ENCODE measurements around the gene DECR2.

DECR2 gene, protein sequence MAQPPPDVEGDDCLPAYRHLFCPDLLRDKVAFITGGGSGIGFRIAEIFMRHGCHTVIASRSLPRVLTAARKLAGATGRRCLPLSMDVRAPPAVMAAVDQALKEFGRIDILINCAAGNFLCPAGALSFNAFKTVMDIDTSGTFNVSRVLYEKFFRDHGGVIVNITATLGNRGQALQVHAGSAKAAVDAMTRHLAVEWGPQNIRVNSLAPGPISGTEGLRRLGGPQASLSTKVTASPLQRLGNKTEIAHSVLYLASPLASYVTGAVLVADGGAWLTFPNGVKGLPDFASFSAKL

DNA sequence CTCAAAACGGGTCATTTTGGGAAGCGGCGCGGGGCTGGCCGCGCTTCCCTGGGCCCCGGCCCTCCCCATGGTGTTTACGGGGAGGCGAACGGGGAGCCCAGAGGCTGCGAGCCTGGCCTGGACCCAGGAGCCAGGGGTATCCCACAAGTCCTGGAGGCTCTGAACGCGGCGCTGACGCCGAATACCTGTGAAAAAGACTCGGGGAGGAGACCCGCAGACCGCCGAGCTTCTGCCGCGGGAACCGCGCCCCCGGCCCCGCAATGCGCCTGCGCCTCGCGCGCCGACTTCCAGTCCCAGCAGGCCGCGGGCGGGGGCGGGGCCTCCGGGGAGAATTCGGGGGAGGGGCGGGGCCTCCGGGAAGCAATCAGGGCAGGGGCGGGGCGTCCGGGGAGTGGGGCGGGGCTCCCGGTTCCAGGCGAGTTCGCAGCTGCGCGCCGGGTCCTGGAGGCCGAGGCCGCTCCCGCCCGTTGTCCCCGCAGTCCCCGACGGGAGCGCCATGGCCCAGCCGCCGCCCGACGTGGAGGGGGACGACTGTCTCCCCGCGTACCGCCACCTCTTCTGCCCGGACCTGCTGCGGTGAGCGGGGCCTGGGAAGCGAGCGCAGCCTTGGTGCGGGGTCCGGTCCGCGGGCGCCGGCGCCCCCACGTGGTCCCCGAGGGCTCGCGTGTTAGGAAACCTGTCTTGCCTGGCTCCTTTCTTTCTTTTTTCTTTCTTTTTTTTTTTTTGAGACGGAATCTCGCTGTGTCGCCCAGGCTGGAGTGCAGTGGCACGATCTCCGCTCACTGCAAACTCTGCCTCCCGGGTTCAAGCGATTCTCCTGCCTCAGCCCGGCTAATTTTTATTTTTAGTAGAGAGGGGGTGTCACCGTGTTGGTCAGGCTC, at the start of gene DECR2:
DECR2 (plus strand) TSS at position 418 of the 881 bp plus-strand sequence; CDS start at position 497, 79 bp downstream.
- Histone ChIP-seq H3K9me3 (ENCODE audit: control insufficient read depth in 2 of 2, low read length in 2 of 2) (no peaks in the 10 kb centered on the region), H3K36me3 (ENCODE audit: control insufficient read depth in 2 of 2, insufficient read depth in 2 of 2, low read length in 2 of 2) (peaks cover 0 to 4% of the 10 kb centered on the region in 2 donors), H3K27me3 (ENCODE audit: control insufficient read depth in 2 of 2, insufficient read depth in 2 of 2, low read length in 2 of 2) (no peaks in the 10 kb centered on the region), H3K27ac (ENCODE audit: low read depth in 2 of 2, low read length in 2 of 2) (peak within 1 kb of the TSS; percentile 91 to 92), H3K4me3 (ENCODE audit: low read length in 2 of 2) (peak within 1 kb of the TSS; percentile 79 to 89), H3K4me1 (ENCODE audit: control insufficient read depth in 2 of 2, insufficient read depth in 2 of 2, low read length in 2 of 2) (peaks cover 4 to 12% of the 10 kb centered on the region in 2 donors), H3K9ac (ENCODE audit: low read depth in 1 of 2, low read length in 2 of 2) (peak within 1 kb of the TSS; percentile 80 to 87)

DNA sequence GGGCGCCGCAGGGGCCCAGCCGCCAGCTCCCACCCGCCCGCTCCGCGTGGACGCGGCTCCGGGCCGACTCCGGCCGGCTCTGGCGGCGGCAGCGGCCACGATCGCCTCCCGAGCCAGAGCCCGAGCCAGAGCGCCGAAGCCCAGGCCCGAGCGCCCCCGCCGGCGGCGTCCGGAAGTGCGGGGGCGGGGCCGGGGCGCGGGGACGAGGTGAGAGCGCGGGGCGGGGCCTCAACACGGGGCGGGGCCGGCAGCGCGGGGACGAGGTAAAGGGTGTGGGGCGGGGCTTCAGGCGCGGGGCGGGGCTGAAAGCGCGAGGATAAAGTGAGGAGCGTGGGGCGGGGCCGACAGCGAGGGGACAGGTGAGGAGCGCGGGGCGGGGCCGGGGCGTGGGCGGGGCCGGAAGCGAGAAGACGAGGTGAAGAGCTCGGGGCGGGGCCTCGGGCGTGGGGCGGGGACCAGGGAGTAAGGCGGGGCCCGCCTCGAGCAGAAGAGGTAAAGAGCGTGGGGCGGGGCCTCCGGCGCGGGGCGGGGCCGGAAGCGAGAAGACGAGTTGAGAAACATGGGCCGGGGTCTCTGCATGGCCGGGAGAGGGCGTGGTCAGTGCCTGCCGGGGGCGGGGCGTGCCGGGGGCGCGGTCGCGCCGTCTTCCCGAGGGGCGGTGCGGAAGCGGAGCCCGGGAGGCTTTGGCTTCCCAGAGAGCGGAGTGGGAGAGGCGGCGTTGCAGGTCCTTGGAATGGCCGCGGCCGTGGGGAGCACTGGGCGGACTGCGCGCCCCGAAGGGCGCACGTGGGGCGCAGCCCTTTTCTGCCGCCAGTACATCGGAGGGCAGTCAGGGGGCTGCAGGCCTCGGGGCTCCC, 48.9 kb upstream of the DECR2 start, which contains the start of gene AXIN1:
AXIN1 (minus strand) TSS at position 177 of the 857 bp plus-strand sequence. CDS start 5,698 bp downstream, outside the sequence.
- H3K27ac ChIP-seq (ENCODE audit: low read depth in 2 of 2, low read length in 2 of 2), result peak within 1 kb of the TSS; percentile 71 to 72
- peaks cover 15 to 17% of the 10 kb centered on the region in 2 donors for H3K4me1 ChIP-seq (ENCODE audit: control insufficient read depth in 2 of 2, insufficient read depth in 2 of 2, low read length in 2 of 2)
- H3K36me3 ChIP-seq (ENCODE audit: control insufficient read depth in 2 of 2, insufficient read depth in 2 of 2, low read length in 2 of 2), result peaks cover 0 to 9% of the 10 kb centered on the region in 2 donors
- peak within 1 kb of the TSS; percentile 60 to 81 for H3K9ac ChIP-seq (ENCODE audit: low read depth in 1 of 2, low read length in 2 of 2)
- peak within 1 kb of the TSS; percentile 70 for H3K4me3 ChIP-seq (ENCODE audit: low read length in 2 of 2)
- no peaks in the 10 kb centered on the region for H3K27me3 ChIP-seq (ENCODE audit: control insufficient read depth in 2 of 2, insufficient read depth in 2 of 2, low read length in 2 of 2)
- no peaks in the 10 kb centered on the region for H3K9me3 ChIP-seq (ENCODE audit: control insufficient read depth in 2 of 2, low read length in 2 of 2)

DNA sequence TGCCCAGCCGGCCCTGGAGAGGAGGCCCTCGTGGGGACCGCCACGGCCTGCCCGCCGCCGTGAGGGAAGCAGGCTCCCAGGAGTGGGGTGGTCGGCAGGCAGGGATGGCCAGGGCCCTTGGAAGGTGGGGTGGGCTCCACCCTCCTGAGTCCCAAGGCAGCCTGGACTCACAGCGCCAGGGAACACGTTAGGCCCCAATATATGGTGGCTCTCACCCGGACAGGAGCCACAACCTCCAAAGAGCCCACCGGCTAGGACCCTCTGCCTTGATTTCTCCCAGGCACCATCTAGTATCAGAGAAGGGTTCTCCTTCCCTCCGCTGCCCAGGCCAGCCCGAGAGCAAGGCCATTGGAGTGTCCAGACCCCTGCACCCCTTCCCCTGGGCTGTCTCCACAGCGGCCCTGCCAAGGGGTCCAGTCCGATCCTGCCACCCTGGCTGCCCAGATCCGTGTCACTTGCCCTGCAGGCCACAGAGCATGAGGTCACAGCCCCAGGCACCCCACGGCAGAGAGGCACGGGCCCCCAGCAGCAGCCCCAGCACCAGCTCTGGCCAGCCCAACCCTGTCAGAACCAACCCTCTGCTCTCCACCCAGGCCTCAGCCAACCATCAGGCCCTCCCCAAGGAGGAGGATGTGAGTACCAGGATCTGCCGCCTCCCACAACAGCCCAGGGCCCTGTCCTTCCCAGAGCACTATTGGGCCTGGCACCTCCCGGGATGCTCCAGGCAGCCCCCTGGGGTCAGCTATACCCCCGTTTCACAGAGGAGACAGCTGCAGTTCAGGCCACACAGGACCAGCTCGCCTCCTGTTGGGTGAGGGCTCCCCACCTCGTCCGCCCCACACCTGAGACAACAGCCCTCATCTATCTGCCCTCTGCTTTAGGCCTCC, 48.0 kb upstream of the DECR2 start:
- Histone ChIP-seq H3K27me3 (ENCODE audit: control insufficient read depth in 2 of 2, insufficient read depth in 2 of 2, low read length in 2 of 2) (no peaks in the 10 kb centered on the region), H3K4me3 (ENCODE audit: low read length in 2 of 2) (peak overlapping the region; percentile 57 to 60), H3K27ac (ENCODE audit: low read depth in 2 of 2, low read length in 2 of 2) (peak overlapping the region; percentile 71 to 72), H3K9me3 (ENCODE audit: control insufficient read depth in 2 of 2, low read length in 2 of 2) (no peaks in the 10 kb centered on the region), H3K9ac (ENCODE audit: low read depth in 1 of 2, low read length in 2 of 2) (peak overlapping the region; percentile 60 to 81), H3K36me3 (ENCODE audit: control insufficient read depth in 2 of 2, insufficient read depth in 2 of 2, low read length in 2 of 2) (peaks cover 0 to 9% of the 10 kb centered on the region in 2 donors), H3K4me1 (ENCODE audit: control insufficient read depth in 2 of 2, insufficient read depth in 2 of 2, low read length in 2 of 2) (peaks cover 15% of the 10 kb centered on the region in 2 donors)

DNA sequence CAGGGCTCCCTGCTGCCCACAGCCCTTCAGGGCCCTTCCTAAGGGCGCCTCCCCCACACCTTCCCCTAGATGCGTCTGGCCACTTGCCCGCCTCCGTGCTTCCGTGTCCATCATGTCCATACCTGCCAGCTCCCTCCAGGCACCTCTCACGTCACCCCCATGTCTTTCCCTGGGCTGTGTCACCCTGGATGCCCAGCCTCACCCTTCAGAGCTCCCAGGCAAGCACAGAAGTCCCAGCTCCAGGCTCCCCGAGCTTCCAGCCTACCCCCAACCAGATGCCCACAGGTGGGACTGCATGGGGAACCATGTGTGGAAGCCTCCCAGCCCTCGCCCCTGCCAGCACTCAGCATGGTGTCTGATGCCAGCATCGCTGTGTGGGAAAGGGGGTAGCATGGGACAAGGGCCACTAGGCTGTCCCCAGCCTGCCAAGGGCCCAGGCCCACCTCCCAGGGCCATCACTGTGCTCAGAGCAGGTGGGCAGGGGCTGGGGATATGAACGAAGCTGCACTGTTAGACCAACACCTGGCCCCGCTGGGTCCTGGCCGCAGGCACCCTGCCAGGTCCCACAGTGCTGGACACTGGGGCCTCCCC, 47.3 kb upstream of the DECR2 start:
- Histone ChIP-seq H3K4me1 (ENCODE audit: control insufficient read depth in 2 of 2, insufficient read depth in 2 of 2, low read length in 2 of 2) (peaks cover 15% of the 10 kb centered on the region in 2 donors), H3K9me3 (ENCODE audit: control insufficient read depth in 2 of 2, low read length in 2 of 2) (no peaks in the 10 kb centered on the region), H3K4me3 (ENCODE audit: low read length in 2 of 2) (no peak overlapping the region), H3K27ac (ENCODE audit: low read depth in 2 of 2, low read length in 2 of 2) (no peak overlapping the region), H3K36me3 (ENCODE audit: control insufficient read depth in 2 of 2, insufficient read depth in 2 of 2, low read length in 2 of 2) (peaks cover 0 to 5% of the 10 kb centered on the region in 2 donors), H3K27me3 (ENCODE audit: control insufficient read depth in 2 of 2, insufficient read depth in 2 of 2, low read length in 2 of 2) (no peaks in the 10 kb centered on the region), H3K9ac (ENCODE audit: low read depth in 1 of 2, low read length in 2 of 2) (no peak overlapping the region)

DNA sequence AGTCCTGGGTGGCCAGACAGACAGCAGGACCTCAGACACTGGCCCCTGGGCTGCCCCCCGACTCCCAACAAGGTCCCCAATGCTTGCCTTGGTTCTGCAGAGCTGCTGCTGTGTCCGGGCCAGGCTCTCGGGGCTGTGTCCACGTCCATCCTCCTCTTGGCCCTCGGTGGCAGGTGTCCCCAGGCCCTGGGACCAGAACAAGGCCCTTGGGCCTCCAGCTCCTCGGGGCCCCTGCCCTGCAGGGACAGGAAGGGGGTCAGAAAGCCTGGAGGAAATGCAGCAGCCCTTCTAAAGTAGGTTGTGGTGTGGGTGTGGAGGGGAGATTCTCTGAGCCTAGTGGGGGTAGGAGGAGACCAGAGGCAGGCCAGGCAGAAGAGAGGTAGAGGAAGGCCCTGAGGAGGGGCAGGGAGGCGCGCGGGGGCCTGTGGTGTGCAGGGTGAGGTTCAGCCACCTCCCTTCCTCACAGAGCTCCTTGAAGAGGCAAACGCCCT, 46.7 kb upstream of the DECR2 start:
- H3K4me3 ChIP-seq (ENCODE audit: low read length in 2 of 2), result no peak overlapping the region
- H3K27ac ChIP-seq (ENCODE audit: low read depth in 2 of 2, low read length in 2 of 2), result no peak overlapping the region
- H3K4me1 ChIP-seq (ENCODE audit: control insufficient read depth in 2 of 2, insufficient read depth in 2 of 2, low read length in 2 of 2), result peaks cover 14% of the 10 kb centered on the region in 2 donors
- peaks cover 0 to 5% of the 10 kb centered on the region in 2 donors for H3K36me3 ChIP-seq (ENCODE audit: control insufficient read depth in 2 of 2, insufficient read depth in 2 of 2, low read length in 2 of 2)
- no peaks in the 10 kb centered on the region for H3K9me3 ChIP-seq (ENCODE audit: control insufficient read depth in 2 of 2, low read length in 2 of 2)
- no peaks in the 10 kb centered on the region for H3K27me3 ChIP-seq (ENCODE audit: control insufficient read depth in 2 of 2, insufficient read depth in 2 of 2, low read length in 2 of 2)
- H3K9ac ChIP-seq (ENCODE audit: low read depth in 1 of 2, low read length in 2 of 2), result no peak overlapping the region

DNA sequence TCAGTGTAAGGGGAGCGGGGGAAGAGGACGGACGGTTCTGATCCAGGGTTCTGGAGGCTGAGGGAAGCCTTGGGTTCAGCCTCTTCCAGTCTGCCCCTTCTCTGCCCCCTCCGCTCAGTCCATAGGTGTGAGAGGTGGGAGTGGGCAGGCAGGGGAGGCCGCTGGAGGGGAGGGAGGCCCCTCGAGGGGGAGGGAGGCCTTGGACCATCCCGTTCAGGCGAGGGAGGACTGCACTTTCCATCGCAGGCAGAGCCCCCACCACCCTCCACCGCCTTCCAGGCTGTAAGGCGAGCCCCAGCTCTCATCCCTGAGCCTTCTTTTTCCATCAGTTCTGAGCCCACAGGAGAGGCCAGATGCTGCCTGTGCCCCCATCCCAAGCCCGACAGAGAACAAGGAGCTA, 44.9 kb upstream of the DECR2 start:
- Histone ChIP-seq H3K4me1 (ENCODE audit: control insufficient read depth in 2 of 2, insufficient read depth in 2 of 2, low read length in 2 of 2) (peaks cover 5% of the 10 kb centered on the region in 2 donors), H3K27me3 (ENCODE audit: control insufficient read depth in 2 of 2, insufficient read depth in 2 of 2, low read length in 2 of 2) (no peaks in the 10 kb centered on the region), H3K9me3 (ENCODE audit: control insufficient read depth in 2 of 2, low read length in 2 of 2) (no peaks in the 10 kb centered on the region), H3K9ac (ENCODE audit: low read depth in 1 of 2, low read length in 2 of 2) (no peak overlapping the region), H3K27ac (ENCODE audit: low read depth in 2 of 2, low read length in 2 of 2) (no peak overlapping the region), H3K36me3 (ENCODE audit: control insufficient read depth in 2 of 2, insufficient read depth in 2 of 2, low read length in 2 of 2) (no peaks in the 10 kb centered on the region), H3K4me3 (ENCODE audit: low read length in 2 of 2) (no peak overlapping the region)

DNA sequence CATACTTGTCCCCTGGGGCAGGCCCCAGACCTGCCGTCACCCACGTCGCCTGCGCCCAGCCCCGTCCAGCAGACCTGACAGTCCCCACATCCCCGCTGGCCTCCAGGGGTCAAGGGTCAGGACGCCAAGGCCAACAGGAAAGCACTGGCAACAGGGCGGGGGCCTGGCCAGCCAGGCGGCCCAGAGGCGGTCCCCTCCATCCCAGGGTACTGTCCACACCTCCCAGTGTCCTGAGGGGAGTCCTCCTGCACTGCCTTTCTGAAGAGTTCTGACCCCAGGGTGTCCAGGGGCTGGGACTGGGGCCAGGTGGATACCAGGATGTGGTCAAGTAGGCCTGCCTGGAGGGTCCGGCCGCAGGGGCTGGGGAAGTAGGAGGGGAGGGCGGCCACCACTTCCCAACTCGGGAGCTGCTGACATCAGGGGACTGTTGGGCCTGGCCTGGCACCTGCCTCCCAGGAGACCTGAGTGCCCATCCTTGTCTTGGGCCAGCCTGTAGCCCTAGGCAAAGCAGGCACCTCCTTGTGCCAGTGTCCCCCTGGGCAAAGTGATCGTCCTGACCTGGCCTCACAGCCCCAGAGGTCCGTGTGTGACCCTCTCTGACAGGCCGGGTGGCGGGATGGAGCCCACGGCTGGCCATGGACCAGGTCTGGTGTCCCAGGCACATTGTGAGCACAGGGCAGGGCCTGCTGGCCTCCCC, 42.5 kb upstream of the DECR2 start:
- H3K27me3 ChIP-seq (ENCODE audit: control insufficient read depth in 2 of 2, insufficient read depth in 2 of 2, low read length in 2 of 2), result peaks cover under 1 to 8% of the 10 kb centered on the region in 2 donors
- no peaks in the 10 kb centered on the region for H3K36me3 ChIP-seq (ENCODE audit: control insufficient read depth in 2 of 2, insufficient read depth in 2 of 2, low read length in 2 of 2)
- H3K9ac ChIP-seq (ENCODE audit: low read depth in 1 of 2, low read length in 2 of 2), result no peak overlapping the region
- H3K27ac ChIP-seq (ENCODE audit: low read depth in 2 of 2, low read length in 2 of 2), result no peak overlapping the region
- H3K4me3 ChIP-seq (ENCODE audit: low read length in 2 of 2), result no peak overlapping the region
- no peaks in the 10 kb centered on the region for H3K9me3 ChIP-seq (ENCODE audit: control insufficient read depth in 2 of 2, low read length in 2 of 2)
- peaks cover 0 to 5% of the 10 kb centered on the region in 2 donors for H3K4me1 ChIP-seq (ENCODE audit: control insufficient read depth in 2 of 2, insufficient read depth in 2 of 2, low read length in 2 of 2)

DNA sequence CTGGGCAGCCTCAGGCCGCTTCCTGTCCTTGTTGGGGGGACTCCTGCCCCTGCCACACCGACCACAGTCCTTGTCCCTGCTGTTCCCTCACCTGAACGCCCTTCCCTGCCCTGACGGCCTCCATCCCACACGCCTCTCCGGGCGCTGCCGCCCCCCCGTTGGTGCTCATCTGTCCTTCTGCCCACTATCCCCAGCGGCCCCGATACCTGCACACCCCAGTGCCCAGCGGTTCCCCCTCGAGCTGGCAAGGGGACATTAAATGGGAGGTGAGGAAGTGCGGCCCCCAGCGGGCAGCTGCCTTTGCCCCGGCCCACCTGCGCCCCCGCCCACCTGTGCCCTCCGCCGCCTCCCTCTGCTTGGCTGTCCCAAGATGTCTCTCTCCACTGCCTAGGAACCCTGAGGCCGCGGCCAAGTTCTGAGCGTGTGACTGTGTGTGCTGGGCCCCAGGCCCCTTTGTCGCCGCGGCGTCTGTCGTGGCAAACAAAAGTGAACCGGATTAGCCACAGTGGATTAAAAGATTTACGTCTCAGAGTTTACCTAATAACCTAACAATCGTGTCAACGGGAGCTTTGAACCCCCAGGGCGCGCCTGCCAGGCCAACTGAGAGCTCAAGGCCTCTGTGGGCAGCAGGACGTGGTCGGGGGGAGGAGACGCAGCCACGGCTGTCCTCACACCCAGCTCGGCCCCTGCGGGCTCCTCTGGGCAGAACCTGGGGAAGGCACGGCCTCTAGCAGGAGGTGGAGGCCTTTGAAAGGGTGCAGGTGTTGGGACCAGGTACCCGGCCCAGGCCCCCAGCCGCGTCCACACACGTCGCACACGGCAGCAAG, 41.6 kb upstream of the DECR2 start:
- Histone ChIP-seq H3K27me3 (ENCODE audit: control insufficient read depth in 2 of 2, insufficient read depth in 2 of 2, low read length in 2 of 2) (peaks cover 4 to 10% of the 10 kb centered on the region in 2 donors), H3K9me3 (ENCODE audit: control insufficient read depth in 2 of 2, low read length in 2 of 2) (no peaks in the 10 kb centered on the region), H3K36me3 (ENCODE audit: control insufficient read depth in 2 of 2, insufficient read depth in 2 of 2, low read length in 2 of 2) (no peaks in the 10 kb centered on the region), H3K27ac (ENCODE audit: low read depth in 2 of 2, low read length in 2 of 2) (no peak overlapping the region), H3K9ac (ENCODE audit: low read depth in 1 of 2, low read length in 2 of 2) (no peak overlapping the region), H3K4me3 (ENCODE audit: low read length in 2 of 2) (no peak overlapping the region), H3K4me1 (ENCODE audit: control insufficient read depth in 2 of 2, insufficient read depth in 2 of 2, low read length in 2 of 2) (peaks cover 0 to 5% of the 10 kb centered on the region in 2 donors)
